Osteoblast (primary cell): ENCODE data around the gene LRRTM4. TPM values are rescaled to one million over a fixed set of nuclear protein-coding genes. Genes with fewer than 3 reads are reported as not detected.

Experiments used
- DNase-seq: peaks from one replicate; pipeline ENCODE4 v3.0.0; 2011; ENCODE audit warnings: low spot score, mixed read lengths; ENCODE audit not compliant: insufficient read length; ENCODE audit errors: missing footprints
- H2AFZ ChIP-seq: 2 replicates; pipeline ENCODE4 v1.6.0; 2011; ENCODE audit warnings: mild to moderate bottlenecking, low read length
- H3K27ac ChIP-seq: 2 replicates; pipeline ENCODE4 v1.5.1; 2011; ENCODE audit warnings: mild to moderate bottlenecking, low read depth, low read length, moderate library complexity
- H3K27me3 ChIP-seq: 2 replicates; pipeline ENCODE4 v1.6.0; 2012; ENCODE audit warnings: mild to moderate bottlenecking, control low read depth, inconsistent platforms, low read length, moderate library complexity; ENCODE audit not compliant: insufficient read depth
- H3K36me3 ChIP-seq: 2 replicates; pipeline ENCODE4 v1.5.1; 2011; ENCODE audit warnings: mild to moderate bottlenecking, low read length, control low read depth, moderate library complexity; ENCODE audit not compliant: insufficient read depth
- H3K4me1 ChIP-seq: 2 replicates; pipeline ENCODE4 v1.5.1; 2011; ENCODE audit warnings: mild to moderate bottlenecking, low read length, control low read depth, moderate library complexity; ENCODE audit not compliant: insufficient read depth
- H3K4me2 ChIP-seq: 2 replicates; pipeline ENCODE4 v1.6.0; 2011; ENCODE audit warnings: mild to moderate bottlenecking, low read length; ENCODE audit not compliant: insufficient read depth
- H3K4me3 ChIP-seq: fragments of 200-600 bp; sonication (generic); 3 replicates; pipeline ENCODE4 v1.5.1; 2012; ENCODE audit warnings: mild to moderate bottlenecking, low read length, inconsistent platforms; ENCODE audit not compliant: insufficient read depth
- H3K79me2 ChIP-seq: 2 replicates; pipeline ENCODE4 v1.6.0; 2012; ENCODE audit warnings: mild to moderate bottlenecking, low read length, control low read depth, inconsistent platforms; ENCODE audit not compliant: insufficient read depth
- H3K9me3 ChIP-seq: 2 replicates; pipeline ENCODE4 v1.5.1; 2011; ENCODE audit warnings: low read depth, low read length, control low read depth
- H4K20me1 ChIP-seq: 2 replicates; pipeline ENCODE4 v1.6.0; 2012; ENCODE audit warnings: mild to moderate bottlenecking, low read length, control low read depth; ENCODE audit not compliant: insufficient read depth
- total RNA-seq: library from RNA; depleted of rRNA; stranded (reverse); fragments of >200 nt; gene quantifications from 2 replicates; pipeline ENCODE4 v1.2.3, GENCODE V29; 2012
- TF ChIP-seq, protein P1 (sequence below): IDR thresholded peaks from 2 replicates; pipeline ENCODE4 v1.5.1; 2011; ENCODE audit warnings: mild to moderate bottlenecking, low read depth, low read length, moderate library complexity; ENCODE audit errors: extremely low read depth

Gene LRRTM4
- total RNA-seq, 1 donor, result not detected

DNA sequence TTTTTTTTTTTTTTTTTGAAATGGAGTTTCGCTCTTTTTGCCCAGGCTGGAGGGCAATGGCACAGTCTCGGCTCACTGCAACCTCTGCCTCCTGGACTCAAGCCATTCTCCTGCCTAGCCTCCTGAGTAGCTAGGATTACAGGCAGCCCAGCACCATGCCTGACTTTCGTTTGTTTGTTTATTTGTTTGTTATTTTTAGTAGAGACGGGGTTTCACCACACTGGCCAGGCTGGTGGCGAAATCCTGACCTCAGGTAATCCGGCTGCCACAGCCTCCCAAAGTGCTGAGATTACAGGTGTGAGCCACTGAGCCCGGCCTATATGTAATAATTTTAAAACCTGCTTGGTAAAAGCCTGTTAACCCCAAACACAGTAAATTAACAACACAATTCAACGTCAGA, 435.7 kb downstream of the LRRTM4 start:
- Histone ChIP-seq H3K79me2 (no peaks in the 10 kb centered on the region), H3K4me2 (no peak overlapping the region), H3K27ac (no peak overlapping the region), H3K4me1 (no peaks in the 10 kb centered on the region), H4K20me1 (no peaks in the 10 kb centered on the region), H3K36me3 (no peaks in the 10 kb centered on the region), H3K27me3 (no peaks in the 10 kb centered on the region), H3K4me3 (no peak overlapping the region), H2AFZ (no peak overlapping the region), H3K9me3 (no peaks in the 10 kb centered on the region)
- no peak for DNase-seq
- TF ChIP-seq, protein P1, sequence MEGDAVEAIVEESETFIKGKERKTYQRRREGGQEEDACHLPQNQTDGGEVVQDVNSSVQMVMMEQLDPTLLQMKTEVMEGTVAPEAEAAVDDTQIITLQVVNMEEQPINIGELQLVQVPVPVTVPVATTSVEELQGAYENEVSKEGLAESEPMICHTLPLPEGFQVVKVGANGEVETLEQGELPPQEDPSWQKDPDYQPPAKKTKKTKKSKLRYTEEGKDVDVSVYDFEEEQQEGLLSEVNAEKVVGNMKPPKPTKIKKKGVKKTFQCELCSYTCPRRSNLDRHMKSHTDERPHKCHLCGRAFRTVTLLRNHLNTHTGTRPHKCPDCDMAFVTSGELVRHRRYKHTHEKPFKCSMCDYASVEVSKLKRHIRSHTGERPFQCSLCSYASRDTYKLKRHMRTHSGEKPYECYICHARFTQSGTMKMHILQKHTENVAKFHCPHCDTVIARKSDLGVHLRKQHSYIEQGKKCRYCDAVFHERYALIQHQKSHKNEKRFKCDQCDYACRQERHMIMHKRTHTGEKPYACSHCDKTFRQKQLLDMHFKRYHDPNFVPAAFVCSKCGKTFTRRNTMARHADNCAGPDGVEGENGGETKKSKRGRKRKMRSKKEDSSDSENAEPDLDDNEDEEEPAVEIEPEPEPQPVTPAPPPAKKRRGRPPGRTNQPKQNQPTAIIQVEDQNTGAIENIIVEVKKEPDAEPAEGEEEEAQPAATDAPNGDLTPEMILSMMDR, result no peak

DNA sequence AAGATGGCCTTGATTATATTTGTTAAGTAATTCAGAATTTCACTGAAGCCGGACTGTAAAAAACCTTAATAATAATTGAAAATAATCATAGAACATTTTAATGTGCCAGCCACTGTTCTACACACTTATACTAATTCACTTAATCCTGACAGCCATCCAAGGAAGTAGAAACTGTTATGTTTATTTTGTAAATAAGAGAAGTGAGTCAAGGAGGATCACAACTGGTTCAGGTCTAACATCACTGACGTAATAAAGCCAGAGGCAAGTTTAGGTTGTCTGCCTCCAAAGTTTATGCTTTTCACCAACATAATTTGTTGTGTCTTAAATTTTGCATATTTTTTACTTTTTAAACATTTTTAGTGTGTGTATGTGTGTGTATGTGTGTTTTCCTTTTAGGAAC, 436.1 kb downstream of the LRRTM4 start:
- no peaks in the 10 kb centered on the region for H4K20me1 ChIP-seq
- no peak overlapping the region for H2AFZ ChIP-seq
- no peak overlapping the region for H3K4me3 ChIP-seq
- H3K27ac ChIP-seq, result no peak overlapping the region
- H3K4me1 ChIP-seq, result no peaks in the 10 kb centered on the region
- H3K79me2 ChIP-seq, result no peaks in the 10 kb centered on the region
- no peak for DNase-seq
- H3K9me3 ChIP-seq, result no peaks in the 10 kb centered on the region
- no peak overlapping the region for H3K4me2 ChIP-seq
- H3K36me3 ChIP-seq, result no peaks in the 10 kb centered on the region
- TF ChIP-seq, protein P1, result no peak
- no peaks in the 10 kb centered on the region for H3K27me3 ChIP-seq

DNA sequence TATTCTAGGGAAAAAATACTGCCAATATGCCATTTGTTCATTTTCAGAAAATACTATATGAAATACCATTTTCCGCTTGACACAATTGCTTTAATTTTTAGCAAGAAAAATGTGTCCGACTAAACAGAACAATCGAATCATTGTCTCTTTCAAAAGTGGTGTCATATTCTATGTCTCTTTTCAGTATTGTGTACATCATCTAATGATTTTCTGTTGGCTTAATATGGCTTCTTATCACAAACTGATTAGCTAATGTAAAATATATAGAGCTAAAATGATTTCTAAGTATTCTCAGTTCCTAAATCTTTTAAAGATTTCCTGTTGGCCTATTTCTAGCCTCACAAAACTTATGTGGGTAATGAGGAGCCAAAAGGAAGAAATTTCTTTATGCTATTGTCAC, 436.6 kb downstream of the LRRTM4 start:
- DNase-seq, result no peak
- TF ChIP-seq, protein P1, result no peak
- Histone ChIP-seq H3K27ac (no peak overlapping the region), H3K79me2 (no peaks in the 10 kb centered on the region), H3K4me2 (no peak overlapping the region), H3K36me3 (no peaks in the 10 kb centered on the region), H3K4me3 (no peak overlapping the region), H3K9me3 (no peaks in the 10 kb centered on the region), H4K20me1 (no peaks in the 10 kb centered on the region), H3K4me1 (no peaks in the 10 kb centered on the region), H2AFZ (no peak overlapping the region), H3K27me3 (no peaks in the 10 kb centered on the region)

DNA sequence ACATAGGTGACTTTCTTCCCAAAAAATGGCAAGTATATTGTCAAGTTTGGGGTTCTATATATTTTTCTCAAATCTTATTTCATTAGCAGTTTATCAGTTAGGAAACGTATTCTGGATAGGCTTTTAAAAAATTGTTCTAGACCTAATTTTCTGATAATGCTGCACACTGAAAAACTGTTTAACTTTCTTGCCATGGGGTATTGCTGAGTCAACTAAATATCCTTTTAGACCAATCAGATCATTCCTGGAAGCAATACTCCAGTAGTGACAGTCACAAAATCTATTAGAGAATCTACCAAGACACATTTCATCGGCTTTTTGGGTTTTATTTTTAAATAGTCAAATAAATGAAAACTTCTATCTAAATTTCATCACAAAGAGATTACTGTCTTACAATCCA, 440.6 kb downstream of the LRRTM4 start:
- H2AFZ ChIP-seq, result no peak overlapping the region
- no peak overlapping the region for H3K4me3 ChIP-seq
- H3K9me3 ChIP-seq, result no peaks in the 10 kb centered on the region
- H3K79me2 ChIP-seq, result no peaks in the 10 kb centered on the region
- no peak overlapping the region for H3K27ac ChIP-seq
- no peaks in the 10 kb centered on the region for H4K20me1 ChIP-seq
- TF ChIP-seq, protein P1, result no peak
- no peak for DNase-seq
- H3K4me2 ChIP-seq, result no peak overlapping the region
- no peaks in the 10 kb centered on the region for H3K27me3 ChIP-seq
- no peaks in the 10 kb centered on the region for H3K4me1 ChIP-seq
- H3K36me3 ChIP-seq, result no peaks in the 10 kb centered on the region
